ENCODE data around the gene PROZ. TPM values are rescaled to one million over a fixed set of nuclear protein-coding genes. Genes with fewer than 3 reads are reported as not detected.

Gene PROZ
- polyA plus RNA-seq, 1 donor: 1.0 TPM

Other genes with a start within 250 kb of the PROZ start
- gene MCF2L, start 189.4 kb upstream of the PROZ start, polyA plus RNA-seq: 30.9 TPM
- 38.1 TPM for gene F7, start 52.9 kb upstream of the PROZ start, polyA plus RNA-seq
- 125 TPM for gene F10, start 35.8 kb upstream of the PROZ start, polyA plus RNA-seq
- 52.0 TPM for gene PCID2, start 50.0 kb downstream of the PROZ start, polyA plus RNA-seq
- gene CUL4A, start 51.0 kb downstream of the PROZ start, polyA plus RNA-seq: 78.4 TPM
- gene LAMP1, start 138.6 kb downstream of the PROZ start, polyA plus RNA-seq: 215 TPM
- 65.7 TPM for gene GRTP1, start 205.5 kb downstream of the PROZ start, polyA plus RNA-seq